ENCODE data around the gene ATG16L2. TPM values are rescaled to one million over a fixed set of nuclear protein-coding genes. Genes with fewer than 3 reads are reported as not detected.

The ATG16L2 gene
- total and polyA plus RNA-seq, 9 of the 15 experiments (the other 6 are each of a cell fraction or from before 2014, with no cell fraction given), result 0.18 to 11.2 (median 6.2) TPM

DNA sequence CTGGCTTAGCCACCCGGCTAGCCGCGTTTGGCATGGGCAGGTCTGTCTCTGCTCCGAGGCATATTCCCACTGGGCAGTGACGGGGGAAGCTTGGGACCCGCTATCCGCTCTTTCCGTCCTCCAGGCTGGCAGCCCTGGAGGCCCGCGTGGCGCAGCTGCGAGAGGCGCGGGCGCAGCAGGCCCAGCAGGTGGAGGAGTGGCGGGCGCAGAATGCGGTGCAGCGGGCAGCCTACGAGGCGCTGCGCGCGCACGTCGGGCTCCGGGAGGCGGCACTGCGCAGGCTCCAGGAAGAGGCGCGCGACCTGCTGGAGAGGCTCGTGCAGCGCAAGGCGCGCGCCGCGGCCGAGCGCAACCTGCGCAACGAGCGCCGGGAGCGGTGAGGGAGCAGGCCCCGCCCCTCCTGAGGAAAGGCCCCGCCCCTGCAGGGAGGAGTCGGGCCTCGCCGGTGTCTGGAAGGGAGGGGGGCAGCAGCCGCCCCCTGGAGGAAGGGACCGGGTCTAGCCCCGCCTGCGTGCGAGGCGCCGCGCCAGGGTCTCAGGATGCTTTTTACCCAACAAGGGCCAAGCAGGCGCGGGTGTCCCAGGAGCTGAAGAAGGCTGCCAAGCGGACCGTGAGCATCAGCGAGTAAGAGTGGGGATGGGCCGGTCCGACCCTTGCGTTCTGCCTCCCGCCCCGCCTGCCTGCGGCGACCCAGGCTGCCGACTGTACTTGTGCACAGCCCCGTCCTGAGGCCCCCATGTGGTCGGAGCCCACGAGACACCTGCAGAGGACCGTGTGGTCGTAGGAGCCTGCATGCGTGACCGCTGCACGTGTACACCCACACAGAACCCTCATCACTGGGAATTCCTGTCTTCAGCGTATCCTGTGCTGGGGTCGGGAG, 7.9 kb downstream of the ATG16L2 start (continued):
- no peak for TF ChIP-seq NFXL1 (CRISPR knock-in tag; IDR thresholded peaks at IDR 0.05)
- 0 out of 2 replicates have a peak, but pooled peaks have one; percentile 79 for TF ChIP-seq NR1H2 (CRISPR knock-in tag; IDR thresholded peaks at IDR 0.05)
- TF ChIP-seq FOXA3 (CRISPR knock-in tag; conservative IDR thresholded peaks at IDR 0.05 in 1 of 2, IDR thresholded peaks at IDR 0.05 in 1 of 2), result peak in 1 of 2 experiments; percentile 45; a peak in 1 of 4 replicates
- TF ChIP-seq TCF7L2 (IDR thresholded peaks at IDR 0.05; ENCODE audit: low read depth, low read length), result no peak
- TF ChIP-seq KDM5B (IDR thresholded peaks at IDR 0.05; ENCODE audit: insufficient replicate concordance, low read depth, low read length), result peak; percentile 58
- peak; percentile 34; the same call in 1 of the 2 replicates for TF ChIP-seq EGR1 (conservative IDR thresholded peaks at IDR 0.05)
- no peak for TF ChIP-seq HOXB6 (CRISPR knock-in tag; IDR thresholded peaks at IDR 0.05; ENCODE audit: borderline replicate concordance)
- peak; percentile 76 for TF ChIP-seq CTBP1 (IDR thresholded peaks at IDR 0.05; ENCODE audit: borderline replicate concordance)
- peak; percentile 96 for TF ChIP-seq HNRNPK (IDR thresholded peaks at IDR 0.05; ENCODE audit: low read depth, low read length, poor library complexity, severe bottlenecking)
- peak; percentile 87 for TF ChIP-seq RBFOX2 (IDR thresholded peaks at IDR 0.05; ENCODE audit: low read depth, low read length)
- TF ChIP-seq PRMT5 (CRISPR knock-in tag; IDR thresholded peaks at IDR 0.05), result no peak
- TF ChIP-seq, protein P1, sequence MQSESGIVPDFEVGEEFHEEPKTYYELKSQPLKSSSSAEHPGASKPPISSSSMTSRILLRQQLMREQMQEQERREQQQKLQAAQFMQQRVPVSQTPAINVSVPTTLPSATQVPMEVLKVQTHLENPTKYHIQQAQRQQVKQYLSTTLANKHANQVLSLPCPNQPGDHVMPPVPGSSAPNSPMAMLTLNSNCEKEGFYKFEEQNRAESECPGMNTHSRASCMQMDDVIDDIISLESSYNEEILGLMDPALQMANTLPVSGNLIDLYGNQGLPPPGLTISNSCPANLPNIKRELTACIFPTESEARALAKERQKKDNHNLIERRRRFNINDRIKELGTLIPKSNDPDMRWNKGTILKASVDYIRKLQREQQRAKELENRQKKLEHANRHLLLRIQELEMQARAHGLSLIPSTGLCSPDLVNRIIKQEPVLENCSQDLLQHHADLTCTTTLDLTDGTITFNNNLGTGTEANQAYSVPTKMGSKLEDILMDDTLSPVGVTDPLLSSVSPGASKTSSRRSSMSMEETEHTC (IDR thresholded peaks at IDR 0.05), result no peak
- no peak for TF ChIP-seq ZNF586 (CRISPR knock-in tag; conservative IDR thresholded peaks at IDR 0.05)
- no peak for TF ChIP-seq ZNF133 (CRISPR knock-in tag; IDR thresholded peaks at IDR 0.05)
- no peak for TF ChIP-seq ZFP36 (IDR thresholded peaks at IDR 0.05; ENCODE audit: low read depth, low read length, partially characterized antibody)
- TF ChIP-seq, protein P2, sequence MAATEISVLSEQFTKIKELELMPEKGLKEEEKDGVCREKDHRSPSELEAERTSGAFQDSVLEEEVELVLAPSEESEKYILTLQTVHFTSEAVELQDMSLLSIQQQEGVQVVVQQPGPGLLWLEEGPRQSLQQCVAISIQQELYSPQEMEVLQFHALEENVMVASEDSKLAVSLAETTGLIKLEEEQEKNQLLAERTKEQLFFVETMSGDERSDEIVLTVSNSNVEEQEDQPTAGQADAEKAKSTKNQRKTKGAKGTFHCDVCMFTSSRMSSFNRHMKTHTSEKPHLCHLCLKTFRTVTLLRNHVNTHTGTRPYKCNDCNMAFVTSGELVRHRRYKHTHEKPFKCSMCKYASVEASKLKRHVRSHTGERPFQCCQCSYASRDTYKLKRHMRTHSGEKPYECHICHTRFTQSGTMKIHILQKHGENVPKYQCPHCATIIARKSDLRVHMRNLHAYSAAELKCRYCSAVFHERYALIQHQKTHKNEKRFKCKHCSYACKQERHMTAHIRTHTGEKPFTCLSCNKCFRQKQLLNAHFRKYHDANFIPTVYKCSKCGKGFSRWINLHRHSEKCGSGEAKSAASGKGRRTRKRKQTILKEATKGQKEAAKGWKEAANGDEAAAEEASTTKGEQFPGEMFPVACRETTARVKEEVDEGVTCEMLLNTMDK (IDR thresholded peaks at IDR 0.05; ENCODE audit: borderline replicate concordance, insufficient read depth, low read depth, low read length, poor library complexity, severe bottlenecking), result peak; percentile 25
- no peak for TF ChIP-seq POLR2AphosphoS2 (IDR thresholded peaks at IDR 0.05; ENCODE audit: low read length)
- no peak for TF ChIP-seq NEUROD1 (IDR thresholded peaks at IDR 0.05; ENCODE audit: borderline replicate concordance, low read depth, low read length, partially characterized antibody)
- peak in 1 of 2 experiments; percentile 83; a peak in 3 of 4 replicates for TF ChIP-seq MAZ (CRISPR knock-in tag; conservative IDR thresholded peaks at IDR 0.05 in 1 of 2, IDR thresholded peaks at IDR 0.05 in 1 of 2)
- TF ChIP-seq, protein P3, sequence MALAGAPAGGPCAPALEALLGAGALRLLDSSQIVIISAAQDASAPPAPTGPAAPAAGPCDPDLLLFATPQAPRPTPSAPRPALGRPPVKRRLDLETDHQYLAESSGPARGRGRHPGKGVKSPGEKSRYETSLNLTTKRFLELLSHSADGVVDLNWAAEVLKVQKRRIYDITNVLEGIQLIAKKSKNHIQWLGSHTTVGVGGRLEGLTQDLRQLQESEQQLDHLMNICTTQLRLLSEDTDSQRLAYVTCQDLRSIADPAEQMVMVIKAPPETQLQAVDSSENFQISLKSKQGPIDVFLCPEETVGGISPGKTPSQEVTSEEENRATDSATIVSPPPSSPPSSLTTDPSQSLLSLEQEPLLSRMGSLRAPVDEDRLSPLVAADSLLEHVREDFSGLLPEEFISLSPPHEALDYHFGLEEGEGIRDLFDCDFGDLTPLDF (CRISPR knock-in tag; IDR thresholded peaks at IDR 0.05), result no peak
- no peak for TF ChIP-seq ETS2 (tag; IDR thresholded peaks at IDR 0.05; ENCODE audit: borderline replicate concordance, poor library complexity, severe bottlenecking)
- peak; percentile 14; the same call in 1 of the 2 replicates for TF ChIP-seq ESRRA (IDR thresholded peaks at IDR 0.05; ENCODE audit: borderline replicate concordance, low read depth)

Measured in K562 (cell line).